ENCODE measurements around the gene FBXL7. TPM values are rescaled to one million over a fixed set of nuclear protein-coding genes. Genes with fewer than 3 reads are reported as not detected.

Gene FBXL7
- total RNA-seq, 1 donor: 11.2 TPM

DNA sequence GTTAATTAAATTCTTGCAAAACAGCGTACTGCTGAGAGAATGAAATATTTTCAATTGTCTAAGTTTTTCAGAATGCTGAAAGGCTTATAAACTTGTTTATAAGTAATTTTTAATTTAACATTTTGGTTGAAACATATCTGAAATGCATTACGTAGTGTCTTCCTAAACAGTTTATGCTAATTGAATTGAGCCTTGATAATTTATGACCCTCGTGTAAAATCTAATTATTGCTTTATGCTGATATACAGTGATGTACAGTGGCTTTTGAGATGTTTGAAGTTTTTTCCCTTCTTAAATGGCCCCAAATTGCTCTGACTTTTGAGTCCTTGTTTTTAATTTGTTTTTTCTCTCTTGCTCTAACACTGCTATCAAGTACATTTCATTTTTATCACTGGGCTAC lies 262.7 kb downstream of the FBXL7 start:
- no peak for DNase-seq (ENCODE audit: low read depth)
- TF ChIP-seq, protein P1, sequence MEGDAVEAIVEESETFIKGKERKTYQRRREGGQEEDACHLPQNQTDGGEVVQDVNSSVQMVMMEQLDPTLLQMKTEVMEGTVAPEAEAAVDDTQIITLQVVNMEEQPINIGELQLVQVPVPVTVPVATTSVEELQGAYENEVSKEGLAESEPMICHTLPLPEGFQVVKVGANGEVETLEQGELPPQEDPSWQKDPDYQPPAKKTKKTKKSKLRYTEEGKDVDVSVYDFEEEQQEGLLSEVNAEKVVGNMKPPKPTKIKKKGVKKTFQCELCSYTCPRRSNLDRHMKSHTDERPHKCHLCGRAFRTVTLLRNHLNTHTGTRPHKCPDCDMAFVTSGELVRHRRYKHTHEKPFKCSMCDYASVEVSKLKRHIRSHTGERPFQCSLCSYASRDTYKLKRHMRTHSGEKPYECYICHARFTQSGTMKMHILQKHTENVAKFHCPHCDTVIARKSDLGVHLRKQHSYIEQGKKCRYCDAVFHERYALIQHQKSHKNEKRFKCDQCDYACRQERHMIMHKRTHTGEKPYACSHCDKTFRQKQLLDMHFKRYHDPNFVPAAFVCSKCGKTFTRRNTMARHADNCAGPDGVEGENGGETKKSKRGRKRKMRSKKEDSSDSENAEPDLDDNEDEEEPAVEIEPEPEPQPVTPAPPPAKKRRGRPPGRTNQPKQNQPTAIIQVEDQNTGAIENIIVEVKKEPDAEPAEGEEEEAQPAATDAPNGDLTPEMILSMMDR (IDR thresholded peaks at IDR 0.05; ENCODE audit: insufficient read depth, low read depth, low read length): no peak
- H3K4me3 ChIP-seq (ENCODE audit: low read depth, low read length): no peak overlapping the region

DNA sequence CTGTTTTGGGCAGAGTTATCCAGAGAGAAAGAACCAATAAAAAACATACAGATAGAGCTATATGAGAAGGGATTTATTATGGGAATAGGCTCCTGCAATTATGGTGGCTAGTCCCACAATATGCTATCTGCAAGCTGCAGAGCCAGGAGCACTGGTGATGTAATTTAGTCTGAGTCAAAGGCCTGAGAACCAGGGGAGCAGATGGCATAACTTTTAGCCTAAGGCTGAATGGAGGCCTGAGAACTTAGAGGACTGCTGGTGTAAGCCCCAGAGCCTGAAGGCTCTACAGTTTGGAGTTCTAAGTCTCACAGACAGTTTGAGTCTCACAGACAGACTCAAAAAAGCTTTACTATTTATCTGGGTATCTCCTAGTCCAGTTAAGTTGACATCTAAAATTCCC lies 263.8 kb downstream of the FBXL7 start:
- DNase-seq (ENCODE audit: low read depth): peak; percentile 7
- H3K4me3 ChIP-seq (ENCODE audit: low read depth, low read length): no peak overlapping the region
- TF ChIP-seq, protein P1 (IDR thresholded peaks at IDR 0.05; ENCODE audit: insufficient read depth, low read depth, low read length): no peak

DNA sequence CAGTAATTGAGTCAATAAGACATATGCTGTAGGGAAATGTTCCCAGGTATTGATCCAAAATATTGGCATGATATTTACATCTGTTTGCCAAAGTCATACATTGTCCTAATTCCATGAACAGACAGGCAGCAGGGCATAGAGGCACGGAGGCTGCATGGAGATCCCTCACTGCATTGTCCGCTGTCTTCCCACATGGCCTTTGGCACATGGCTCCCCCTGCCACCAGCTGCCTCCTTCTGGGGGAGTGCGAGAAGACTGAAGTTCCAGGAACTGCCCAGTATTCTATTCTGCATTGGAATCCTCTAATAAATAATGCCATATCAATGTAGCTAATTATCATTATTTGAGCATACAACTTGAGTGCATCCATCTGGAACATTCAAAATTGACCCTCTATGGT lies 269.0 kb downstream of the FBXL7 start:
- no peak for DNase-seq (ENCODE audit: low read depth)
- TF ChIP-seq, protein P1 (IDR thresholded peaks at IDR 0.05; ENCODE audit: insufficient read depth, low read depth, low read length): no peak
- H3K4me3 ChIP-seq (ENCODE audit: low read depth, low read length): no peak overlapping the region

DNA sequence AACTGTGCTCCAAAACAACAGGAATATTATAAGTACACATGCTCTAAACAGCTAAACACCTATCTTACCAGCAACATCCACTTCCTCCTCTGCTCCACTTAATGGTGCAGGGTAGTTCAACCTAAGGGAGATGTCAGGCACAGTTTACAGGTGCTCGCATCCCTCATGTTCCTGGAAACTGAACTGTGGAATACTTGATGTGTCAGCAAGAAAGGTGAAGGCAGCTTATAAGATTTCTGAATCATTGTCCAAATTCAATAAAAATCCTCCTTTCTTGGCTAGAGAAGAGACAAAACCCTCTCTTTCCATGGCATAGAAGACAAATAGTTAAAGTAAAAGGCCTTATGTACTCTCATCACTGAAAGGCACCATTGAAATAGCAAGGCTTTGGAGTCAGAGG lies 272.2 kb downstream of the FBXL7 start:
- no peak for DNase-seq (ENCODE audit: low read depth)
- H3K4me3 ChIP-seq (ENCODE audit: low read depth, low read length): no peak overlapping the region
- TF ChIP-seq, protein P1 (IDR thresholded peaks at IDR 0.05; ENCODE audit: insufficient read depth, low read depth, low read length): no peak

DNA sequence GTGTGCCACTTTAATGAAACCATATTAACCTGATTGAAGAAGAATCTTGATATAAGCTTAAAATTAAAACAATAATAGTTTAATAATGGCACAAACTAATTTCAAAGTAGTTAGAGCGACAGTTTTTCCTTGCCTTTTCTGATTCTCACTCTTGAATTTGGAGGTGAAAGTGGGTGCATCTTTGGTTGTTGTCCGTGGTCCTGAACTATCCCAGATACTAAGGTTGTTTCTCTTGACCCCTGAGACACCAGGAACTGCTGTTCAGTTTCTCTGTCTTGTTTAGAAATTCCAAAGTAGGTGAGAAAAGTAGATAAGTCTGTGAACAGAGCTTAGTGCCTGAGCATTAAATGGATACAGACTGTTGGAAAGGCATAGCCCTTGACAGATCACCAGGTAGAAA lies 274.7 kb downstream of the FBXL7 start:
- TF ChIP-seq, protein P1 (IDR thresholded peaks at IDR 0.05; ENCODE audit: insufficient read depth, low read depth, low read length): no peak
- no peak for DNase-seq (ENCODE audit: low read depth)
- H3K4me3 ChIP-seq (ENCODE audit: low read depth, low read length): no peak overlapping the region

DNA sequence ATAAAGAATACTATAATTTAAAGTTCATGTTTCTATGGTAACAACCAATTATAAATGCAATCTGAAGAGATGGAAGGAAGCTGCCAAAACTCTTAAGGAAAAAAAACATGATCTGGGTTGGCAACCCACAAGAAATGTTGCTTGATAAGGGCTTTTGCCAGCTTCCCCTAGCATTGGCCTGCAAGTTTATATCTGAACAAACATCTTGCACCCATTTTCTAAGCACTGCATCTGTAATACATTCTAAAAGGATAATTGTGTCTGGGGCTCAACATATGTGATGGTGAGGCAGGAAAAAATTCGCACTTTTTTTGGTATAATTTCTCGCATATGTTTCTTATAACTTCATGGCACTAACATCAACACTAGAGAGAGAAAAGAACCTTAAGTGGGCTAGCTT lies 276.4 kb downstream of the FBXL7 start:
- TF ChIP-seq, protein P1 (IDR thresholded peaks at IDR 0.05; ENCODE audit: insufficient read depth, low read depth, low read length): no peak
- H3K4me3 ChIP-seq (ENCODE audit: low read depth, low read length): no peak overlapping the region
- DNase-seq (ENCODE audit: low read depth): no peak

DNA sequence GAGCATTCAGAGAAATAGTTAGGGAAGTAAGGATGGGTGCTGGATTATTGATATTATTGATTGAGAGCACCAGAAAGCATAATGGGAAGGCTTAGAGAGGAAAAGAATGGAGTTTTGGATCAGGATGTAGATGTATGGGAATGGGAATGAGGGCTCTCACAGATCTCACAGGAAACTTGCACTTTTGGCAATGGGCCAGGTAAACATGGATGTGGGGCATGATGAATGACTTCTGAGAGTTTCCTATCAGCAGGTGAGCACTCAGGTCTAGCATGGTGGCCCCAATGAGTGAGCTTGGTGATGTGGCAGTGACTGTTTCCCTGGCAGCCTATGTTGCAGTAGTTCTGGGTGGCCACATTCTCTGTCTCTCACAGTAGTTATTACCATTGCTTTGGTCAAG lies 283.8 kb downstream of the FBXL7 start:
- TF ChIP-seq, protein P1 (IDR thresholded peaks at IDR 0.05; ENCODE audit: insufficient read depth, low read depth, low read length): no peak

More for the DNA sequence above, 283.8 kb downstream of the FBXL7 start:
- no peak overlapping the region for H3K4me3 ChIP-seq (ENCODE audit: low read depth, low read length)
- DNase-seq (ENCODE audit: low read depth): no peak

Data from fibroblast of villous mesenchyme (primary cell).